HL-60 (cell line): Measurements from ENCODE around the gene SECISBP2L.

Experiments used
- SPI1 ChIP-seq: IDR thresholded peaks from 2 replicates; pipeline ENCODE4 v1.6.1; 2012; ENCODE audit warnings: low read depth, mild to moderate bottlenecking, borderline replicate concordance
- TF ChIP-seq, protein P1 (sequence below): IDR thresholded peaks from one replicate; pipeline ENCODE4 v1.5.1; 2011; ENCODE audit warnings: low read length, control low read depth, inconsistent platforms; ENCODE audit not compliant: insufficient read depth

DNA sequence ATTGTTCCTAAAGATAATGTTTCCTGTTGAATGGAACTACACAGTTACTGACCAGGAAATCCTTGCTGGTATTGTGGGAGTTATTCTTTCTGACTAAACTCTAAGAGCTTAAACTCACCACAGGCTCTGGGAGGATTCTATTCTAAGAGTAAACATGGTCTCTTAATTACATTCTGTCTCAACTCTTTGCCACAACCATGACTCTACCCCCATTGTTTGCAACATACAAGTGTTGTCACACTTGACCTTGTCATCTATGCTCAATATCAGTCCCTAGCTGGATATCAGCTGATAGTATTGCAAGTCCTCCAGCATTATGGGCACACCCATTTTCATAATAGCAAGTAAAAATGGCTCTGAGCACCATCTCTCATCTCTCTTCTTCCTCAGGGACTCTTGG lies 29.6 kb upstream of the SECISBP2L start:
- TF ChIP-seq, protein P1, sequence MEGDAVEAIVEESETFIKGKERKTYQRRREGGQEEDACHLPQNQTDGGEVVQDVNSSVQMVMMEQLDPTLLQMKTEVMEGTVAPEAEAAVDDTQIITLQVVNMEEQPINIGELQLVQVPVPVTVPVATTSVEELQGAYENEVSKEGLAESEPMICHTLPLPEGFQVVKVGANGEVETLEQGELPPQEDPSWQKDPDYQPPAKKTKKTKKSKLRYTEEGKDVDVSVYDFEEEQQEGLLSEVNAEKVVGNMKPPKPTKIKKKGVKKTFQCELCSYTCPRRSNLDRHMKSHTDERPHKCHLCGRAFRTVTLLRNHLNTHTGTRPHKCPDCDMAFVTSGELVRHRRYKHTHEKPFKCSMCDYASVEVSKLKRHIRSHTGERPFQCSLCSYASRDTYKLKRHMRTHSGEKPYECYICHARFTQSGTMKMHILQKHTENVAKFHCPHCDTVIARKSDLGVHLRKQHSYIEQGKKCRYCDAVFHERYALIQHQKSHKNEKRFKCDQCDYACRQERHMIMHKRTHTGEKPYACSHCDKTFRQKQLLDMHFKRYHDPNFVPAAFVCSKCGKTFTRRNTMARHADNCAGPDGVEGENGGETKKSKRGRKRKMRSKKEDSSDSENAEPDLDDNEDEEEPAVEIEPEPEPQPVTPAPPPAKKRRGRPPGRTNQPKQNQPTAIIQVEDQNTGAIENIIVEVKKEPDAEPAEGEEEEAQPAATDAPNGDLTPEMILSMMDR = no peak
- no peak for TF ChIP-seq SPI1
